ENCODE measurements around the gene SYNGAP1. TPM values are rescaled to one million over a fixed set of nuclear protein-coding genes. Genes with fewer than 3 reads are reported as not detected.

Gene SYNGAP1
- total RNA-seq, 3 donors from 2014 or later (not counting 1 experiment from before 2014, with no cell fraction given), result 43.5 to 61.6 (median 55.8) TPM

- 94% methylated on average over 4 of the region's 4 CpGs for WGBS (ENCODE audit: insufficient coverage)
- no peak overlapping the region for H3K27ac Mint-ChIP-seq
- no peak for ATAC-seq
Measured at GRCh38 chr6:33466075-33466735, 46.3 kb downstream of the SYNGAP1 start.

DNA sequence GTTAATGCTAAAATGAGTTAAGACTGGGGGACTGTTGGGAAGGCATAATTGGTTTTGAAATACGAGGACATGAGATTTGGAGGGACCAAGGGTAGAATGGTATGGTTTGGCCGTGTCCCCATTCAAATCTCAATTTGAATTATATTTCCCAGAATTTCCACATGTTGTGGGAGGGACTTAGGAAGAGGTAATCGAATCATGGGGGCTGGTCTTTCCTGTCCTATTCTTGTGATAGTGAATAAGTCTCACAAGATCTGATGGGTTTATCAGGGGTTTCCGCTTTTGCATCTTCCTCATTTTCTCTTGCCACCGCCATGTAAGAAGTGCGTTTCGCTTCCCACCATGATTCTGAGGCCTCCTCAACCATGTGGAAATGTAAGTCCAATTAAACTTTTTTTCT lies 47.2 kb downstream of the SYNGAP1 start:
- H3K4me1 ChIP-seq (ENCODE audit: control insufficient read depth, insufficient read depth, low read length), result no peaks in the 10 kb centered on the region
- ATAC-seq (no peak), DNase-seq (no peak)
- H3K27ac ChIP-seq (ENCODE audit: low read length), result no peak overlapping the region
- Mint-ChIP-seq H3K27me3 (ENCODE audit: low read depth in 2 of 2) (peaks cover 0 to 11% of the 10 kb centered on the region in 2 donors), H3K27ac (no peak overlapping the region), H3K4me3 (no peak overlapping the region), H3K9me3 (no peaks in the 10 kb centered on the region), H3K36me3 (no peaks in the 10 kb centered on the region), H3K4me1 (no peaks in the 10 kb centered on the region)
- H3K4me3 ChIP-seq (ENCODE audit: low read length), result no peak overlapping the region
- H3K27me3 ChIP-seq (ENCODE audit: control insufficient read depth, insufficient read depth, low read length), result no peaks in the 10 kb centered on the region
- H3K36me3 ChIP-seq (ENCODE audit: control insufficient read depth, insufficient read depth, low read length), result no peaks in the 10 kb centered on the region
- H3K9me3 ChIP-seq (ENCODE audit: control insufficient read depth, insufficient read depth, low read length), result no peaks in the 10 kb centered on the region
- 80% methylated on average over 6 of the region's 7 CpGs for WGBS (ENCODE audit: insufficient coverage)
- TF ChIP-seq, protein P1, sequence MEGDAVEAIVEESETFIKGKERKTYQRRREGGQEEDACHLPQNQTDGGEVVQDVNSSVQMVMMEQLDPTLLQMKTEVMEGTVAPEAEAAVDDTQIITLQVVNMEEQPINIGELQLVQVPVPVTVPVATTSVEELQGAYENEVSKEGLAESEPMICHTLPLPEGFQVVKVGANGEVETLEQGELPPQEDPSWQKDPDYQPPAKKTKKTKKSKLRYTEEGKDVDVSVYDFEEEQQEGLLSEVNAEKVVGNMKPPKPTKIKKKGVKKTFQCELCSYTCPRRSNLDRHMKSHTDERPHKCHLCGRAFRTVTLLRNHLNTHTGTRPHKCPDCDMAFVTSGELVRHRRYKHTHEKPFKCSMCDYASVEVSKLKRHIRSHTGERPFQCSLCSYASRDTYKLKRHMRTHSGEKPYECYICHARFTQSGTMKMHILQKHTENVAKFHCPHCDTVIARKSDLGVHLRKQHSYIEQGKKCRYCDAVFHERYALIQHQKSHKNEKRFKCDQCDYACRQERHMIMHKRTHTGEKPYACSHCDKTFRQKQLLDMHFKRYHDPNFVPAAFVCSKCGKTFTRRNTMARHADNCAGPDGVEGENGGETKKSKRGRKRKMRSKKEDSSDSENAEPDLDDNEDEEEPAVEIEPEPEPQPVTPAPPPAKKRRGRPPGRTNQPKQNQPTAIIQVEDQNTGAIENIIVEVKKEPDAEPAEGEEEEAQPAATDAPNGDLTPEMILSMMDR (IDR thresholded peaks at IDR 0.05), result no peak
- intact Hi-C loops (cut with micrococcal nuclease), result no loop called here

More at GRCh38 chr6:33466075-33466735, 46.3 kb downstream of the SYNGAP1 start:
- Mint-ChIP-seq H3K9me3 (no peaks in the 10 kb centered on the region), H3K27me3 (ENCODE audit: low read depth in 2 of 2) (peaks cover 0 to 9% of the 10 kb centered on the region in 2 donors), H3K4me3 (no peak overlapping the region), H3K36me3 (no peaks in the 10 kb centered on the region), H3K4me1 (no peaks in the 10 kb centered on the region)
- intact Hi-C loops (cut with micrococcal nuclease), result no loop called here
- TF ChIP-seq, protein P1 (IDR thresholded peaks at IDR 0.05), result no peak
- Histone ChIP-seq H3K4me1 (ENCODE audit: control insufficient read depth, insufficient read depth, low read length) (no peaks in the 10 kb centered on the region), H3K27ac (ENCODE audit: low read length) (no peak overlapping the region), H3K36me3 (ENCODE audit: control insufficient read depth, insufficient read depth, low read length) (no peaks in the 10 kb centered on the region), H3K9me3 (ENCODE audit: control insufficient read depth, insufficient read depth, low read length) (no peaks in the 10 kb centered on the region), H3K4me3 (ENCODE audit: low read length) (no peak overlapping the region), H3K27me3 (ENCODE audit: control insufficient read depth, insufficient read depth, low read length) (no peaks in the 10 kb centered on the region)
- DNase-seq, result no peak

DNA sequence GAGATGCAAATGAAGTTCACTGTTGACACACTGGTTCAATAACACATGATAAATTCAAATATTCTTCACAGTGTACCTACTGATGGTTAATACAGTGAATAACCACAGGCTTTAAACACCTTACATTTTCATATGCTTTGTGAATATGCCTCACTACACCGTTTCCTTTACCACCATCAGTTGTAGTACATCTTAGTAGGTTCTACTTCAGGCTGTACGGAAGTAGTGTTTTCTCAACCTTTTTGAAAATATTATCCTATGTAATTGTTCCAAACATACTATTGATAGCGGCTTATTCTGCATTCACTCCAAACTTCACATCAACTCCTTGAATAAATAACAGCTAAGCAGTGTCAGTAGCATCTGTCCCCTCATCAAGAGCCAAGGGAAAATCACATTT lies 49.8 kb downstream of the SYNGAP1 start:
- Histone ChIP-seq H3K9me3 (ENCODE audit: control insufficient read depth, insufficient read depth, low read length) (no peaks in the 10 kb centered on the region), H3K27me3 (ENCODE audit: control insufficient read depth, insufficient read depth, low read length) (no peaks in the 10 kb centered on the region), H3K27ac (ENCODE audit: low read length) (no peak overlapping the region), H3K4me1 (ENCODE audit: control insufficient read depth, insufficient read depth, low read length) (no peaks in the 10 kb centered on the region), H3K4me3 (ENCODE audit: low read length) (no peak overlapping the region), H3K36me3 (ENCODE audit: control insufficient read depth, insufficient read depth, low read length) (no peaks in the 10 kb centered on the region)
- Mint-ChIP-seq H3K9me3 (no peaks in the 10 kb centered on the region), H3K4me3 (no peak overlapping the region), H3K27ac (no peak overlapping the region), H3K27me3 (ENCODE audit: low read depth in 2 of 2) (peaks cover 0 to 2% of the 10 kb centered on the region in 2 donors), H3K36me3 (no peaks in the 10 kb centered on the region), H3K4me1 (no peaks in the 10 kb centered on the region)
- ATAC-seq (no peak), DNase-seq (no peak)
- TF ChIP-seq, protein P1 (IDR thresholded peaks at IDR 0.05), result no peak
- 78% methylated on average over 3 of the region's 3 CpGs for WGBS (ENCODE audit: insufficient coverage)
- intact Hi-C loops (cut with micrococcal nuclease), result no loop called here

DNA sequence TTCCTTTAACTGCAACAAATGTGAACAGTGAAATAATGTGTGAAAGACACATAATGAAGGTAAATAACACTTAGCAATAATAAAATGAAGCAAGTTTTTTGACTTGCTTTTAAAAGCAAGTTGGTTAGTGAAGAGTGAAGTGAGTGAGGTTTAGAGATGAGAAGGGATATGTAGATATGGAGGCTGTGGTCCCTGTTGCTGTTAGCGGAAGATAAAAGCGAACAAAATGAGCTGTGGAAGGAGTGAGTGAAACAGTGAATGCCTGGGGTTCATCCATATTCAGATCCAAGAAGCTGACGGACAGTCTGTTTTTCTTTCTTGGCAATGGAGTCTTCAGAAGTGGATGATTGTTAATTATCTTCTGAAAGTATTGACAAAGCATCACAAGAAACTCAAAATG lies 58.0 kb downstream of the SYNGAP1 start:
- Histone ChIP-seq H3K27me3 (ENCODE audit: control insufficient read depth, insufficient read depth, low read length) (no peaks in the 10 kb centered on the region), H3K27ac (ENCODE audit: low read length) (no peak overlapping the region), H3K9me3 (ENCODE audit: control insufficient read depth, insufficient read depth, low read length) (no peaks in the 10 kb centered on the region), H3K4me1 (ENCODE audit: control insufficient read depth, insufficient read depth, low read length) (no peaks in the 10 kb centered on the region), H3K4me3 (ENCODE audit: low read length) (no peak overlapping the region), H3K36me3 (ENCODE audit: control insufficient read depth, insufficient read depth, low read length) (no peaks in the 10 kb centered on the region)
- DNase-seq, result no peak
- TF ChIP-seq, protein P1 (IDR thresholded peaks at IDR 0.05), result no peak
- no peaks in the 10 kb centered on the region for H3K4me1 Mint-ChIP-seq
- WGBS (ENCODE audit: insufficient coverage), result 89% methylated on average over 3 of the region's 3 CpGs
- peaks cover 0 to 10% of the 10 kb centered on the region in 2 donors for H3K27me3 Mint-ChIP-seq (ENCODE audit: low read depth in 2 of 2)
- H3K27ac Mint-ChIP-seq, result no peak overlapping the region
- H3K9me3 Mint-ChIP-seq, result no peaks in the 10 kb centered on the region
- no peaks in the 10 kb centered on the region for H3K36me3 Mint-ChIP-seq
- ATAC-seq, result no peak
- no peak overlapping the region for H3K4me3 Mint-ChIP-seq
- intact Hi-C loops (cut with micrococcal nuclease), result no loop called here
